HAP-1 (cell line): ENCODE results near the gene DDX19B.
A peak's percentile ranks its signal among the peaks of the same experiment; 100 is the strongest.
"Not testable (repeated sequence)": the region's sequence is repeated elsewhere in the genome, so short reads cannot be mapped to it uniquely, and the experiment has no call there.

Source experiments
- DNase-seq, 2 experiments: peaks; one replicate each; pipeline ENCODE4 v3.0.0-alpha.2; 2016 to 2020; ENCODE audit warnings: low spot score in 2 of 2
- H3K27me3 ChIP-seq: fragments of 250-450 bp; sonication (Bioruptor Pico); 2 replicates; pipeline ENCODE4 v1.5.1; 2020; ENCODE audit warnings: low read depth, mild to moderate bottlenecking, moderate library complexity
- H3K36me3 ChIP-seq: fragments of 250-450 bp; sonication (Bioruptor Pico); replicated peaks from 2 replicates; pipeline ENCODE4 v1.5.1; 2020; ENCODE audit warnings: mild to moderate bottlenecking
- H3K4me1 ChIP-seq: fragments of 250-450 bp; sonication (Bioruptor Pico); 2 replicates; pipeline ENCODE4 v1.5.1; 2020; ENCODE audit warnings: mild to moderate bottlenecking
- H3K4me3 ChIP-seq: fragments of 250-450 bp; sonication (Bioruptor Pico); 2 replicates; pipeline ENCODE4 v1.5.1; 2020; ENCODE audit warnings: mild to moderate bottlenecking, moderate library complexity
- H3K9me3 ChIP-seq: fragments of 250-450 bp; sonication (Bioruptor Pico); 2 replicates; pipeline ENCODE4 v1.5.1; 2020; ENCODE audit warnings: mild to moderate bottlenecking, moderate library complexity
- in situ Hi-C: fragments of 300-500 bp; cut with MboI; formaldehyde crosslinking; loops from 3 replicates; pipeline ENCODE4 v1.14.3; 2020; ENCODE audit warnings: low sequenced_read_pairs, inconsistent platforms, mixed read lengths

Gene DDX19B

DNA sequence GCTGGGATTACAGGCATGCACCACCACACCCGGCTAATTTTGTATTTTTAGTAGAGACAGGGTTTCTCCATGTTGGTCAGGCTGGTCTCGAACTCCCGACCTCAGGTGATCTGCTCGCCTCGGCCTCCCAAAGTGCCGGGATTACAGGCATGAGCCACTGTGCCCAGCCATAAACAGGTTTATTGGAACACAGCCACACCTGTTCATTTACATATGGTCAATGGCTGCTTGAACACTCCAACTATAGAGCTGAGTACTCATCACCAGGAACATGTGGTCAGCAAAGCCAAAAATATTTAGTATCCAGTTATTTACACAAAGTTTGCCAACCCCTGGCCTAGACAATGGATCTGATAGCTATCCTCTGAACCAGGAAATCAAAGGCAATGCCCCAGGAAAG lies 39.1 kb upstream of the DDX19B start:
- H3K9me3 ChIP-seq, in situ Hi-C loops: not testable (repeated sequence)

DNA sequence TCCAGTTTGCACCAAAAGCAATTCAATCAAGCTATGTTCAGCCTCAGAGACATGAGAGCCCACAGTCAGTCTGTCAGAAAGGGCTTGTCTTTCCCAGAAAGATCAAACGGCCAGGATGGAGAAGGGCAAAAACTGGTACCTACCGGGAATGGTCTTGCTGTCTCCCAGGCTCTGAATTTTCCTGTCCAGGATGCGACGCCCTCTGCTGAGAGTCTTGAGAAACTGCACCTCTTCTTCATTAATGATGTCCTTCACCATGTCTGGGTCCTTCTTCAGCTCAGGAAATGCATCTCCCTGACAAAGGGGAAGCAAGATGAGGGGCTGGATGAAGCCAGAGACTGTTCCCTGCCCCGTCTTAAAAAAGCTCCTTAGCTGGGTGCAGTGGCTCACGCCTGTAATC lies 31.5 kb upstream of the DDX19B start:
- no peaks in the 10 kb centered on the region for H3K4me1 ChIP-seq
- no peak overlapping the region for H3K4me3 ChIP-seq
- in situ Hi-C loops = loop anchor here (5.0 kb wide), 1 partner anchor 290 kb away; no protein-coding TSS in a partner anchor
- H3K9me3 ChIP-seq = no peaks in the 10 kb centered on the region
- no peaks in the 10 kb centered on the region for H3K27me3 ChIP-seq
- peak; percentile 49 to 67 for DNase-seq
- H3K36me3 ChIP-seq = peaks cover 95% of the 10 kb centered on the region

More for the DNA sequence above, 39.1 kb upstream of the DDX19B start:
- H3K36me3 ChIP-seq = peaks cover 100% of the 10 kb centered on the region
- DNase-seq, H3K27me3 ChIP-seq, H3K4me1 ChIP-seq, H3K4me3 ChIP-seq: not testable (repeated sequence)

DNA sequence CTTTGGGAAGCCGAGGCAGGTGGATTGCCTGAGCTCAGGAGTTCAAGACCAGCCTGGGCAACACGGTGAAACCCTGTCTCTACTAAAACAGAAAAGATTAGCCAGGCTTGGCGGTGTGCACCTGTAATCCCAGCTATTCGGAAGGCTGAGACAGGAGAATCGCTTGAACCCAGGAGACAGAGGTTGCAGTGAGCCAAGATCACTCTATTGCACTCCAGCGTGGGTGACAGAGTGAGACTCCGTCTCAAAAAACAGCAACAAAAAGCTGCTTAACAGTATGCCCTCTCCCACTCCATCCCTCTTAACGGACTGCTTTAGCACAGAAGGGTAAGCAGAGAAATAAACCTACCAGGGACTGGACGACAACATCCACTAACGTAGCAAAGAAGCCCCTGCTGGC lies 31.1 kb upstream of the DDX19B start:
- in situ Hi-C loops = loop anchor here (5.0 kb wide), 1 partner anchor 289 kb away; no protein-coding TSS in a partner anchor
- not testable (repeated sequence) for H3K9me3 ChIP-seq, DNase-seq, H3K4me1 ChIP-seq, H3K27me3 ChIP-seq, H3K4me3 ChIP-seq
- H3K36me3 ChIP-seq = peaks cover 95% of the 10 kb centered on the region

DNA sequence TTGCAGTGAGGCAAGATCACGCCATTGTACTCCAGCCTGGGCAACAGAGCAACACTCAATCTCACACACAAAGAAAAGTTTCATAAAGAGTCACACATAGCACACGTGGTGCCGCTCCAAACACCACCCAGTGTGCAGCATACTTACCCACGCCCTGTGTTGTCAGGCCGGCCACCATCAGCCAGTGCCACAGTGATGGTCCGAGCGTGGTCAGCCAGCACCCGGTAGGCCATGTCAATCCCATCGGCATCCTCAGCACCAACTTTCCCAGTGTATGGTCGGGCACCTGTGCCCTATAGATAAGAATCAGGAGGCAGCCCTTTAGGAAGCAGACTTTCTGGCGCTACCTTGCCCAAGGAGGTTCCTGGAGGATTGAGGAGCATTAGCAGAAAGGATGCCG lies 29.5 kb upstream of the DDX19B start:
- Histone ChIP-seq H3K9me3 (no peaks in the 10 kb centered on the region), H3K4me3 (no peak overlapping the region), H3K36me3 (peaks cover 93% of the 10 kb centered on the region), H3K4me1 (no peaks in the 10 kb centered on the region), H3K27me3 (no peaks in the 10 kb centered on the region)
- in situ Hi-C loops = loop anchor here (5.0 kb wide), 1 partner anchor 288 kb away; no protein-coding TSS in a partner anchor
- no peak for DNase-seq

DNA sequence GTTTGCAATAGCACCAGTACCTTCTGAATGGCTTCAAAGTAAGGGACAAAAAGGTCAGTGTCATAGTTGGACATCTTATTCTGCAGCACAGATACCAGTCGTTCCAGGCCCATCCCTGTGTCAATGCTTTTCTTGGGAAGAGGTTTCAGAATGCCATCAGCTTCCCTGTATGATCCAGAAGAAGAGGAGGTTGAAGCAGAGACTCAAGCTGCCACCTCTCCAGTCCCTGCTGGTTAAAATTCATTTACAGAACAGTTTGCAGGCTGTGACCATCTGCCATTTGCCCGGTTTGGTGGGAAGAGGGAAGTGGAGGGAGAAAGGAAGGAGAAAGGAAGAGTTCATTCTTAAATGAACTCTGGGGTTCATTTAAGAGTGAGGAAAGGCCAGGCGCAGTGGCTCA lies 28.8 kb upstream of the DDX19B start:
- no peaks in the 10 kb centered on the region for H3K4me1 ChIP-seq
- no peaks in the 10 kb centered on the region for H3K9me3 ChIP-seq
- in situ Hi-C loops = no loop called here
- H3K36me3 ChIP-seq = peaks cover 91% of the 10 kb centered on the region
- no peak overlapping the region for H3K4me3 ChIP-seq
- H3K27me3 ChIP-seq = no peaks in the 10 kb centered on the region
- DNase-seq = no peak

DNA sequence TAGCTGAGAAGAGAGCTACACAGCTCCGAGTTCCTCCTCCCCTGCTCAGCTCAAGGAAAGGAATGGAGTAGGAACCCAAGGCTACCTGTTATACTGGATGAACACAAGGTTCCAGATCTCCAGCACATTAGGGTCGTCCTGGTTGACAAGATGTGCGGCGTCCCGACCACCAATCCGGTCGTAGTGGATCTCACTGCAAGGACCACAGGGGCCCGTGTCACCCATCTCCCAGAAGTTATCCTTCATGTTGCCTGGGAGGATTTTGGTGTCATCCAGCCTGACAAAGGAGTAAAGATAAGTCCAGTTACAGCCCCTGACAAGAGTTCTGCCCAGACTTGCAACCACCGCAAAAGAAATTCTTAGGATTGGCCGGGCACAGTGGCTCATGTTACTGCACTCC lies 27.3 kb upstream of the DDX19B start:
- Histone ChIP-seq H3K27me3 (no peaks in the 10 kb centered on the region), H3K36me3 (peaks cover 89% of the 10 kb centered on the region), H3K4me3 (no peak overlapping the region), H3K9me3 (no peaks in the 10 kb centered on the region), H3K4me1 (no peaks in the 10 kb centered on the region)
- no peak for DNase-seq
- in situ Hi-C loops = no loop called here

DNA sequence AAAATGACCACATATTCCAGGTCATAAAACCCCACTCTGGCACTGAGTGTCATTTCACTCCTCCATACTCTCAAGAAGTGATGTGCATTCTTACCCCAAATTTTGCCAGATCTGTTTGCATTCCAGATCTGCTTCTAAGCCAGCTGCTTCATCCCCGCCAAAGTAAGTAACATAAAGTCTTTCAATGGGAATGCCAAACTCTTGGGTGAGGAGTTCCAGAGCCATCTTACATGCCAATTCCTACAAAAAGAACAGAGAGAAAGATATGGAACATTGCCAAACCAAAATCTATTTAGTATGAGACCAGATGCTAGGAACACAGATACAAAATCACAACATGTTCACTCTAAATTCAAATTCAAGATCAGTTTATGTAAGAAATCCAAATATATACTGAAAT lies 22.6 kb upstream of the DDX19B start:
- no peak overlapping the region for H3K4me3 ChIP-seq
- in situ Hi-C loops = no loop called here
- no peaks in the 10 kb centered on the region for H3K9me3 ChIP-seq
- DNase-seq = no peak
- no peaks in the 10 kb centered on the region for H3K27me3 ChIP-seq
- no peaks in the 10 kb centered on the region for H3K4me1 ChIP-seq
- peaks cover 88% of the 10 kb centered on the region for H3K36me3 ChIP-seq

DNA sequence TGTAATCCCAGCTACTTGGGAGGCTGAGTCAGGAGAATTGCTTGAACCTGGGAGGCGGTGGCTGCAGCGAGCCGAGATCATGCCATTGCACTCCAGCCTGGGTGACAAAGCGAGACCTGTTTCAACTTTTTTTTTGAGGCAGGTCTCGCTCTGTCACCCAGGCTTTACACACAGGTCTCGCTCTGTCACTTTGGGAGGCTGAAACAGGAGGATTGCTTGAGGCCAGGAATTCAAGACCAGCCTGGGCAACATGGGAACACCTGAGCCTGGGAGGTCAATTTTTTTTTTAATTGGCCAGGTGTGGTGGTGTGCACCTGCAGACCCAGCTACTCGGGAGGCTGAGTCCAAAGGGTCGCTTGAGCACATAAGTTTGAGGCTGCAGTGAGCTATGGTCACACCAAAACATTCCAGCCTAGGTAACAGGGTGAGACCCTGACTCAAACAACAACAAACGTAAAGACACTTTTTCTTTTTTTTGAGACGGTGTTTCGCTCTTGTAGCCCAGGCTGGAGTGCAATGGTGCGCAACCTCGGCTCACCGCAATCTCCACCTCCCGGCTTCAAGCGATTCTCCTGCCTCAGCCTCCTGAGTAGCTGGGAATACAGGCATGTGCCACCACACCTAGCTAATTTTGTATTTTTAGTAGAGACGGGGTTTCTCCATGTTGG lies 11.5 kb upstream of the DDX19B start:
- in situ Hi-C loops, H3K9me3 ChIP-seq, H3K27me3 ChIP-seq, DNase-seq, H3K4me1 ChIP-seq: not testable (repeated sequence)
- Histone ChIP-seq H3K4me3 (peak overlapping the region; percentile 92), H3K36me3 (peaks cover 48% of the 10 kb centered on the region)

DNA sequence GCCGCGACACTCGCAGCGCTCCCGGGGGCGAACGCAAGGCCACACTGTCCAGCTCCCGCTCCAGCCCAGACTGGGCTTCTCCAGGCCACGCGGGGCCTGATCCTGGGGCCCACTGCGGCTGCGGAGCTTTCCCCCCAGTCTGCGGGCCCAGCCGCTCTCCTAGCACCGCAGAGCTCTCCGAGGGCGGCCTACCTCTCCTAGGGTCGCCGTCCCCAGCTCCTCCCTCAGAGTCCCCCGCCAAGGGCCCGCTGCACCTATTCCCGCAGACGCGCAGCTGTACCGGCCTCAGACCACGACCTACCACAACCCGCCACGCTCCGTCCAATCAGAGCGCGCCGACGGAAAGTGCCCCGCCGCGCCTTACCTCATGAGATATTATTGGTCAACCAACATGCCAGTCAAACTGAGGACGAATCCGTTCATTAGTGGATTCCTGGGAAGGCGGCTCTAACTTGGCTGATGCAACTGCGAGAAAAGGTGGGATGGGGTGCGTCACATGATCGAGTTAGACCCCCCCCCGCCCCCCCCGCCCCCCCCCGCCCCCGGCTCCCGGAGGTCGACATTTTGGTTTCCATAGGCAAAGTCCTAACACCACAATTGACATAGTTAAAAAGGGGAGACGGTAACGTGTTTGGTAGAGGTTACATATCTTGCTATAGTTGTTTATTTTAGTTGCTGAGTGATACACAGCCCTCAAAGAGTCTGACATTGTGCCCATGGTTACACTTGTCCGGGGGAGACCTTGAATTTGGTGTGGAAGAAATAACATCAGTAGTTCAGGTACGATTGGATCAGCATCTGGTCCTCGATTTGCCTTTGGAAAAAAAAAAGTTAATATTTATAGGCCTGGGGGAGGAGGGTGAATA lies 9.5 kb upstream of the DDX19B start, which contains the start of gene AARS1:
Gene AARS1, minus strand, starts transcription at position 278 of the 866 bp plus-strand sequence. CDS start 6,743 bp downstream, outside the sequence.
- in situ Hi-C loops = no loop called here
- Histone ChIP-seq H3K27me3 (no peaks in the 10 kb centered on the region), H3K36me3 (peaks cover 29% of the 10 kb centered on the region), H3K4me3 (peak within 1 kb of the TSS; percentile 92), H3K9me3 (no peaks in the 10 kb centered on the region), H3K4me1 (peaks cover 10% of the 10 kb centered on the region)
- peak; percentile 97 to 98 for DNase-seq

DNA sequence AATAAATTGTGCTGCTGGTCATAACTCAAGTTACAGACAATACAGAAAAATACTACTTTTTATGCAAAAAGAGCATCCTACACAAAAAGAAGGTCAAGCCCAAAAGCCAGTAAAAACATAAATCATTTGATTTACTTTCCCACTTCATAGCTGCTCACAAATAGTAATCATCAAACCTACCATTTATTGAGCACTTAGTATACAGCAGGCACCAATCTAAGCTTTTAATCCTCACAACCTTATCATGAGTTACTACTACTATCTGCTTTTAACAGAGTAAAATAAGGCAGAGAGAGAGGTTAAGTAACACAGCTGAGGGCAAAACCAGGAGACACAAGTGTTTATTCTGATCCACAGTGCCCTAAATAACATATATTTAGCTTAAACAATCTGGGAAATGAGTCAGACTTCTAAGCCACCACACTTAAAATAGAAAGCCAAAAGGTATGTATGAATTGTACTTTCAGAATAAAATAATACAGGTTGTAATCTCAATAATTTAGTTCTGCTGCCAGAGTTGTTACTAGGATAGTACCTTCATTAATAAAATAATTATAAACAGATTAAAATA lies 8.0 kb upstream of the DDX19B start:
- Histone ChIP-seq H3K4me3 (no peak overlapping the region), H3K36me3 (peaks cover 14% of the 10 kb centered on the region), H3K4me1 (peaks cover 10% of the 10 kb centered on the region), H3K27me3 (no peaks in the 10 kb centered on the region), H3K9me3 (no peaks in the 10 kb centered on the region)
- in situ Hi-C loops = no loop called here
- DNase-seq = no peak

DNA sequence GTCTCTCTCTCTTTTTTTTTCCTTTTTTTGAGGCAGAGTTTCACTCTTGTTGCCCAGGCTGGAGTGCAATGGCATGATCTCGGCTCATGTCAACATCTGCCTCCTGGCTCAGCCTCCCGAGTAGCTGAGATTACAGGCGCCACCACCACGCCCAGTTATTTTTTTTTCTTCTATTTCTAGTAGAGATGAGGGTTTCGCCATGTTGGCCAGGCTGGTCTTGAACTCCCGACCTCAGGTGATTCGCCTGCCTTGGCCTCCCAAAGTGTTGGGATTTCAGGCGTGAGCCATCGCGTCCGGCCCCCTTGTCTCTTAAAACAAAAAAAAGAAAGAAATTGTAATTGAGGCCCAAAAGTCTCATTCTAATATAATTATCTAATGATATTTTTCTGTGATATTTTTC lies 6.8 kb upstream of the DDX19B start:
- H3K4me3 ChIP-seq, H3K36me3 ChIP-seq, DNase-seq, H3K27me3 ChIP-seq, H3K9me3 ChIP-seq, H3K4me1 ChIP-seq, in situ Hi-C loops: not testable (repeated sequence)

DNA sequence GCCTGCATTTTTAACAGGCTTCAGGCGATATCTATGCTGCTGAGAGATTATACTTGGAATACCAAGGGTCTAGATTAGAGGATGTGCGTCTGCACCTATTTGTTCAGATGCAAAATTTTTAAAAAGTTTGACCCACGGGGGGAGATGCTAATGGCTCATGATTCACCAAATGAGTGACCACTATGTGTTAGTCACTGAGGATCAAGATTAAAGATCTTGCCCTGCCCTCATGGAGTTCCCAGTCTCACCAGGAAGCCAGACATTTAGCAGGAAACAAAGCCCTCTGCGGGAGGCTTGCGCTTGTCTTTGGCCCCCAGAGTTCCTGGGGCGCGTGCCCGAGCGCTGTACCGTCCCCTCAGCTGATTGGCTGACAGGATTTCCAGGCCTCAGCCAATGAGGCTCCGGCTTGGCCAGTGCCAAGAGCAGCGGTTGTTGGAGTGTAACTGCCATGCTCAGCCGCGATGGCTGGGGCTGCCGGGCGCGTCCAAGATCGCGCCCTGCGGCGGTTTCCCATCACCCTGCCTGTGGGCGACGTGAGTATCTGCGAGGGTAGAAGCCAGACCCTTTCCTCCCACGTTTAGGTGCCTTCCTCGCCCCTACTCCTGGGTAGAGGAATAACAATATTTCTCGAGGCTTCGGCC lies 4.5 kb upstream of the DDX19B start:
- Histone ChIP-seq H3K36me3 (no peaks in the 10 kb centered on the region), H3K9me3 (no peaks in the 10 kb centered on the region), H3K4me3 (no peak overlapping the region), H3K27me3 (no peaks in the 10 kb centered on the region), H3K4me1 (peaks cover 5% of the 10 kb centered on the region)
- DNase-seq = no peak
- in situ Hi-C loops = no loop called here

DNA sequence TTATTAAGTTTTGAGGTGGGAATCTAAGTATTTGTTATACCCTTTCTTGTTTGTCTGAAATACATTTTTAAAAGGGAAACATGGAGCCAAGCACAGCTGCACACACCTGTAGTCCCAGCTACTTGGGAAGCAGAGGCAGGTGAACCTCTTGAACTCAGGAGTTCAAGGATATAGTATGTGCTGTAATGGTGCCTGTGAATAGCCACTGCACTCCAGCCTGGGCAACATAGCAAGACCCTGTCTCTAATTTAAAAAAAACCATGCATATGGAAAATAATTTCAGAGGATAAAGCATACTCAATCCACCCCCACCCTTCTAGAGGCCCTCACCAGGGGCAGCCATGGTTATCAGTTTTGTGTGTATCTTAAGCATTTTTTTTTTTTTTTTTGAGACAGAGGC lies 3.4 kb upstream of the DDX19B start:
- in situ Hi-C loops = no loop called here
- Histone ChIP-seq H3K4me1 (no peaks in the 10 kb centered on the region), H3K4me3 (no peak overlapping the region), H3K27me3 (no peaks in the 10 kb centered on the region), H3K9me3 (no peaks in the 10 kb centered on the region), H3K36me3 (no peaks in the 10 kb centered on the region)
- DNase-seq = no peak
